GM15510 (cell line): ENCODE results near the gene RPS21.

Experiments used
- POLR2A ChIP-seq: IDR thresholded peaks from 3 replicates; pipeline ENCODE4 v1.6.1; 2011; ENCODE audit warnings: borderline replicate concordance; ENCODE audit not compliant: insufficient read length; ENCODE audit errors: extremely low read depth

The RPS21 gene

DNA sequence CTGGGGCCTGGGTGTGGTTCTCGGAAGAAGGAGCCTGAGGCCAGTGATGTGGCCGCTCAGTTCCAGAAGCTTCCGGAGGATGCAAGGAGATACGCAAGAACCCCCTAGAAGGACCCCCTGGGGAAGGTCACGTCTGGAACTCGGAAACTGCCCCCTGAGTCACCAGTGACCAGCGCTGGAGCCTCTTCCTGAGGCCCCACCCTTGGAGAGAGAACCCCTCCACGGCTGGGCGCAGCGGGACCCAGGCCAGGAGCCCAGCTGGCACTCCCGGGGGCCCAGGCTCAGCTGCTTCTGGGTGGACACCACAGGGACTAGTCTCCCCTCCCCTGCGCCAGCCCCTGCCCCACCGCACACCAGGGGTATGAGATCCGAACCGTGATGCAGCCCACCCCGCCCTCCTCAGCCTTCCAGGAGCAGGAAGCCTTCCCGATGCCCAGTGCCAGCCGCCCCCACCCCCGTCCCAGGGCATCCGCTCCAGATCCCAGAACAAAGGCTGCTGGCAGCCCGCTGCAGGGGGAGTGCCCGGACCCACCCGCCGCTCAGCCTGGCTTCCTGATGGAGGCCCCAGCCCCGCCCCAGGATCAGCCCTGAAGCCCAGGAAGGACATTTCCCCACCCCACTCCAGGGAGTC lies 27.3 kb upstream of the RPS21 start:
- TF ChIP-seq POLR2A: no peak

DNA sequence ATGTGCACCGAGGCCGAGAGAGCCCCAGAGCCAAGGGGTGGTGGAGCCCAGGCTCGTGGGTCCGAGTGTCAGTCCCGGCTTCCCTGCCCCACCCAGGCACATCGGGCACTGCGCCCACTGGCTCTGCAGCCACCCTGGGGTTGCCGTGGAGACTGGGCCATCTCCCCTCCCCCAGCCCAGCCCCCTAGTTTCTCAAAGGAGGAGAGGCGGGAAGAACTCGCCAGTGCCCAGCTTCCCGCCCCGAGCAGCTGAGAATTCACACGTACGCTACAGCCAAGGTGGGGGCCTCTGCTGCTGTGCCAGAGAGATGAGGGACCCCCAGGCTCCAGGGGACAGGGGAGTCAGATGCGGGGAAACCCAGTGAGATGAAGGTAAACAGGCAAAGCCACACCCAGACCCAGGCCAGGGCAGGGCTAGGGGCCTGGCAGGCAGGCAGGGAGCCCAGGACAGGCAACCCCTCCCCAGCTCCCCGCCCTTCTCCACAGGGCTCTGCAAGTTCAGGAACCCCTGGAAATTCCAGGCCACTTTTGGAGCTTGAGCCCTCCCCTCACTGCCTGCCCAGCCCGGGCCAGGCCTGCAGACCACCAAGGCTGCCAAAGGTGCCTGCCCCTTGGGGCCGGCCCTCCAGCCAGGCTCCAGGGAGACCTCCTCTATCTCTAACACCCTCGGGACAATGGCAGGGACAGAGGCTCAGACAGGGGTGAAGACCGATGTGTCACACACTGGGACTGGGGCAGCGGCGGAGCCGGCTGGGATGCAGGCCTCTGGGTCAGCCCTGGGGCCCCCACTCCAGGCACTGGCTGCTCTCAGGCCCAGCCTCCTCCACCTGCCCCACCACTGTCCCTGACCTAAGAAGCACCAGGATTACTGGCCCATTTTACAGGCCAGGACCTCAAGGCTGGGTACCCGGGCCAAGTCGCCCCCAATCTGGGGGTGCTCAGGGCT lies 25.8 kb upstream of the RPS21 start:
- TF ChIP-seq POLR2A: no peak

DNA sequence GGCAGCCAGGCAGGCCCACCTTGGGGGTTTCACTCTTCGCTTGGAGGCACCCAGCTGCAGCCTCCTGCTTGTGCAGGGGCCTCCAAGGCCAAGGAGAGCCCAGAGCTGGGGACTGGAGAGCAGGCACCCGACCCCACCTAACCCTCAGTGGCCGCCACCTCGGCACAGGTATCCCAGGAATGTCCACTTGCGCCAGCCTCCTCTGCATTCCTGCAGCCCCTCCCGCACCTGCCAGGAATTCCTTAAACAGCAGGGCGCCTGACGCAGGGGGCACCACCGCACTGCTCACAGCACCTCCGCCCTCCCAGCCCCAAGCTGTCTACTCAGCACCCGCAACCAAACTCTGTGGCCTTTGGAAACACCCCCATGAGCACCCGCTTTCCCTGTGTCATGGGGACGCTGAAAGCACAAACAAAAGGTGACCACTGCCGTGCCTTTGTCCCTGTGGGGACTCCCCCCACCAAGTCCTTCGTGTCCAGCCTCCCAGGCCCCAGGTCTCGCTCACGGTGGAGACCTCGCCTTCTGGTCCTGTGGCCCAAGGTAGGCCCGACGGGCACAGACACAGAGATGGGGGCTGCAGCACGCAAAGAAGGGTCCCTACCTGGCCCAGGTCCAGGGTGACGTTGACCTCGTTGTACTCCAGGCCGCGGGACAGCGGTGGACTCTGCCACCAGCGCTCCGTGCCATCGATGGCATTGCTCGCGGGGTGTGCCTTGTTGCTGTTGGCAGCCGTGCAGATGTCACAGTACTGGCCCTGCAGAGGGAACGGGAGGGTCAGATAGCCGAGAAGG lies 24.9 kb upstream of the RPS21 start:
- TF ChIP-seq POLR2A: no peak

DNA sequence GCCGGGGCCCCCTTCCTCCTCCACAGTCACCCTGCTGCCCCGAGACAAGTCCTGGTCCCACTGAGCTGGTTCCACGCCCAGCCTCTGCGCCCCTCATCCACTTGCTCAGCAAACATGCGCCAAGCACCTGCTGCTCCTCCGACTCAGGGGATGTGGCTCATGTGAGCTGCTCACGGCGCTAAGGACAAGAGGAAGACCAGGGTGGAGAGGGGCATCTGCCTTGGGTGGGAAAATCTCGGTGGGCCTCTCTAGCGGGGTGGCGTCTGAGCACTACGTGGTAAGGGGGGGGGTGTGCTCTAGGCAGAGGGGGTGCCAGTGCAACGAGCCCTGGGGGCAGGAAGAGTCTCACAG lies 24.3 kb upstream of the RPS21 start:
- TF ChIP-seq POLR2A: no peak

DNA sequence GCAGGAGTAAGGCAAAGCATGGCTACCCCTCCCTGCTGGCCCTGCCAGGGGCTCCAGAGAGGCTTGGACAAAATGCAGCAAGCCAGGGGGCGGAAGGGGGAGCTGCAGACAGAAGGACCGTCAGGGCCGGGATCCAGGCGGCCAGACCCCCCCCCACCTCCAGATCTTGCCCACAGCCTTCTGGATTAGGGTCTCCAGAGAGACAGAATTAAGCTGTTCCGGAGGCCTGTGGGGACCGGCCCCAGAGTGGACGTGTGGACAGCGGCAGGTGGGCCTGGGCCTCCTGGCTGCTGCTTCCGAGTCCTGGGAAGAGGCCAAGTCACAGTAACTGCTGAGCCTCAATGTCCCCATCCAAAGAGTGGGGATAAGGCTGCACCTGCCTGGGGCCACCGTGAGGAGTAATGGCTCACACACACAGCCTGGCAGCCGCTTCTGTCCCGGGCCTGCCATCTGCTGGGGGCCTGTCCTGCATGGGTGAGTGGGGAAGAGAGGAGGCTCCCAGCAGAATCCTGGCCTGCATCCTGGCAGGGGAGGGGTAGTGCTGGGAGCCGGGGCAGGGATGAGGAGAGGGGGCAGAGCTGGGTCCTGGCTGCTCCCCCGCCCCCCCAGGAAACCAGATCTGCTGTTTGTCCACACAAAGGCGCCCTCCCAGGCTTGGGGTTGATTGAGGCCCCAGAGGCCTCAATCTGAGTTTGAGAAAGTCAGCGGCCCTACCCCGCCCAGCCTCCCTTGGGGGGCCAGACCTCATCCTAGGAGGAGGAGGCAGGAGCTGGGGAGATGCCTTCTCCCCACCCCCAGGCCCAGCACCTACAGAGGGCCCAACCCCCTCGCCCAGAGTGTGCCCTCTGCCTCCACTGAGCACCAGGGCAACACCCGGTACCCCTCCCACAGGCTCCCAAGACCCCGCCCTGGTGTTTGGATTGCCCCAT lies 23.6 kb upstream of the RPS21 start:
- TF ChIP-seq POLR2A: no peak

DNA sequence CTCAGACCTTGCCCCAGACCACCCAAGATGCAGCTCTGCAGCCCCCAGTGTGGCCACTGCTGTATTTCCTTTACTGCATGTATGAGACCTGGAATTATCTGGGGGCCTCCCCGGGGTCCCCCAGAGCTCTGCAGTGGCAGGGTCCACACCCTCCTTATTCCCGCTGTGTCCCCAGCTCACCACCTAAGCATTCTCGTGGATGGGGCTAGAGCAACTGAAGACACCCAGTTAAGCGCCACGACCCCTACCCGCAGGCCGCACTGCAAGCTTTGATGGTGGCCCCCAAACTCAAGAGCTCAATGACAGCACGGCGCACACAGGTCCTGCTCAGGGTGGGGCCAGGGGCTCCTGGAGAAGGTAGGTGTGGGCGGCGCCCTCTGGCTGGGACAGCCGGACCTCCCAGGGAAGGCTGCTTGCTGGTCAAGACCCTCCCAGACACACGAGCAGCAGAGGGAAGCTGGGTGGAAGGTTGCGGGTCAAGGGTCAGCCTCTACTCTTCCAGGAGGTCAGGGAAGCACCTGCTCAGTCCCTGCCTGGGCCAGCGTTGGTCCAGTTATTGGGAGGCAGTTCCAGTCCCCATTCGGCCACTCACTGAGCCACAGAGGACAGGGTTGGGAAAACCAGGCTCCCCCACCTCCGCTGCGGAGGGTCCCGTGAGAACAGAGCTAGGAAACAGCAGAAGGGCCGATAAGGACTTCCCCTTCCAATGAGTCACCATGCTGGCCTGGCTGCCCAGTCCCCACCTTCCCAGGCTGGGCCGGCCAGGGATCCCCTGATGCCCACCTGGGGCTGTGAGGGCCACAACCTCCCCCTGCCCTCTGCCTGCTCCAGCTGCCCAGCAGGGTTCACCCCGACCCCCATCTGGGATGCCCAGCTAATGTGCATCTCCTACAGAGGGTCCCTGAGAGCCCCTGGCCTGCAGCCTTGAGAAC lies 22.7 kb upstream of the RPS21 start:
- no peak for TF ChIP-seq POLR2A

DNA sequence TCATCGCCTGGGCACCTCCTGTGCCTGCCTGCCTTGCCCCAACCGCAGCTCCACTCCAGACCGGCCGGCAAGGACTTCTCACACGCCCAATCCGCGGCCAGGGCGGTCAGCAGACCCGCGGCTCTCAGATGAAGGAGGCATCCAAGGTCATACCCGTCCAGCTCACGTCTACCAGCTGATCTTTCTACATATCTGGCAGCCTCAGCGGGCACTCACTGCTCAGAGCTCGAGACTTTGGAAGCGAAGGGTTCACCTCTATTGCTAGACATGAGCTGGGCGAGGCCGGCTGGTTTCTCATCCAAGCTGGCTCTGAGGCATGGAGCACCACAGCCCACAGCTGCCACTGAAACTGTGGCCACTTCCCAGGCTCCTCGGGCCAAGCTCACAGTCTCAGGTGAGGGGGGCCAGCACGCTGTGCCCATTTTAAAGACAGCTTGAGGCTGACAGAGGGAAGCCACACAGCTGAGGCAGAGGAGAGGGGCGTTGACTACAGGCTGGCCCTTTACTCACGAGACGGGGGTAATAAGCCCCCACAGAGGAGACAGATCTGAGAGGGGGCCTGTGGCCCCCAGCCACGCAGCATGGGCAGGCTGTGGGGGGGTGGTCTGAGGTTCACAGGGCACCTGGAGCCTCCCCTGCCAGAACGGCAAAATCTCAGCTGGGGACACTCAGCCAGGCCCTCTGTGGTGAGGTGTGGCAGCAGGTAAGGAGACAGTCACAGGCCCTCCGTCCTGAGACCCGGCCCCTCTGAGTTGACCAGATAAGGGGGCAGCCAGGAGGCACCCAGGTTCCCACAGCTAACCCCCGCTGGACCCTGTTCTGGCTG lies 21.8 kb upstream of the RPS21 start:
- TF ChIP-seq POLR2A: no peak

DNA sequence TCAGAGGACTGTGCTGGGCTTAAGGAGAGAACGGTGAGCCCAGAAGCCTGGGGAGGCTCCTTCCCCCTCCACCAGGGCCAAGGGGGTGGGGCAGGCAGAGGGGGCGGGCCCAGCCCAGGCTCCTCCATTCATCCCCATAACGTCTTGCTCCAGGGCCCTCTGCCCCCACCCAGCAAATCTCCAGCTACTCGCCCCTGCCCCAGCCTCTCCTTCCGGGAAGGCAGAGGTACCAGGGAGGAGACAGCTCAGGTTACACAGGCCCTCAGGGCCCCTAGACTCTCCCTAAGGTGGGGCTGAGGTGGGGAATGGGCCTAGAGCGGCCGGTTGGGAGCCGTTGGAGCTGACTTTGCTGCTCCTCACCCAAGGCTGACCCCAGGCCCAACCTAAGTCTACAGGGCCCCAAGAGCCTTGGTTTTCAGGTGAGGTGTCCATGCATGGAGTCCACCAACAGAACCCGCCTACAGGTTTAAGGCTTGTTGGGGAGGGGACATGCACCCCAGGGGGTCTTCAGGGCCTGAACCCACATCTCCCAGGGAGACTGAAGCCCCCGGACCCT lies 21.0 kb upstream of the RPS21 start:
- no peak for TF ChIP-seq POLR2A

DNA sequence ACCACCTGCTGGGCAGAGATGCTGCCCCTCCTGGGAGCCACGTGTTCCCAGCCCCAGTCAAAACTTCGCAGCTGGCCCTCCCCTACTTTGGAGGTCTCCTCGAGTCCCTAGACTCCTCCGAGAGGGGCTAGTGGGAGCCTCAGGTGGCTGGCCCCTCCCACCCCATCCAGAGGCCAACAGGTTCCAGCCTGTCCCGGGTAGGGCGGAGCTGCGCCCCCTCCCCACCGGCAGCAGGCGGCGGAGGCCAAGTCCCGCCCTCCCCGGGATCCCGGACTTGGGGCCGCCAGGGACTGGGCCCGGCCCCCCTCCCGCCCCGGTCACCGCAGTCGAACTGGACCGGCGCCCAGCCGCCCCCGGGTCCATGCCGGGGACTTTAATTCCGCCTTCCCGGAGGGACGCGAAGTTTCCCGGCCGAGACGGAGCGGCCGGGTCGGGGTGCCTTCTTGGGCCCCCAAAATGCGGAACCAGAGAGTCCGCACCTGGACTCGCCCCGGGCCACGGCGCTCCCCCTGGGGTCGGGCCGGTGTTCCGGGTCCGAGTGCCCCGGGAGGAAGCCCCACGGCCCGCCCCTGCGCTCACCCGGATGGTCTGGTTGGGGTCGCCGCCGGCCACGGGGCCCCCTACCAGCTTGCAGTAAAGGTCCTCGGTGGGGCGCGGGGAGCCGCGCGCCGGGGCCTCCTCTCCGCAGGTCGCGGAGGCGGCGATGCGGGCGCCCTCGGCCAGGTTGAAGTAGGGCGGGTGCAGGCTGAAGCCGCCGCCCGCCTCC lies 20.4 kb upstream of the RPS21 start:
- TF ChIP-seq POLR2A: no peak

DNA sequence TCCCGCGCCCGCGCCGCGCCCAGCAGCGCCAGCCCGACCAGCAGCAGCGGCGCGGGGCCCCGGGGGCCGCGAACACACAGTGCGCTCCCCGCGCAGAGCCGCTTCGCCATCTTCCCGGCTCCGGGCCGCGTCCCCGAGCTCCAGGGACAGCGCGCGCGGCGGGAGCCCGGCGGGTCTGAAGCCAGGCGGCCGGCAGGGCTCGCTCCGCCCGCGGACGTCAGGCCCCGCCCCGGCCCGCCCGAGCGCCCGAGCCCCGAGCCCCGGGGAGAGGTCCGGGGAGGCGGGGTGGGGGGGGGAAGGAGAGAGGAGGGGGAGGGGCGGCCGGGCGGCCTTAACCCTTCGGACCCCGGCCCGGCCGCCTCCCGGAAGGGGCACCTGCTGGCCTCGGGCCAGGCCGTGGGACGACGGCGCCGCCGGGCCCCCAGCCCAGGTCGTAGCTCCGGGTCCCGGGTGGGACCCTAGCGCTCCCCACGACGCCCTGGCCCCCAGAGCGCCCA lies 19.7 kb upstream of the RPS21 start, which contains the start of gene LAMA5:
TSS of gene LAMA5 (minus strand) at position 177 of the 497 bp plus-strand sequence. CDS start at position 110, 67 bp downstream.
- TF ChIP-seq POLR2A: peak; percentile 45

DNA sequence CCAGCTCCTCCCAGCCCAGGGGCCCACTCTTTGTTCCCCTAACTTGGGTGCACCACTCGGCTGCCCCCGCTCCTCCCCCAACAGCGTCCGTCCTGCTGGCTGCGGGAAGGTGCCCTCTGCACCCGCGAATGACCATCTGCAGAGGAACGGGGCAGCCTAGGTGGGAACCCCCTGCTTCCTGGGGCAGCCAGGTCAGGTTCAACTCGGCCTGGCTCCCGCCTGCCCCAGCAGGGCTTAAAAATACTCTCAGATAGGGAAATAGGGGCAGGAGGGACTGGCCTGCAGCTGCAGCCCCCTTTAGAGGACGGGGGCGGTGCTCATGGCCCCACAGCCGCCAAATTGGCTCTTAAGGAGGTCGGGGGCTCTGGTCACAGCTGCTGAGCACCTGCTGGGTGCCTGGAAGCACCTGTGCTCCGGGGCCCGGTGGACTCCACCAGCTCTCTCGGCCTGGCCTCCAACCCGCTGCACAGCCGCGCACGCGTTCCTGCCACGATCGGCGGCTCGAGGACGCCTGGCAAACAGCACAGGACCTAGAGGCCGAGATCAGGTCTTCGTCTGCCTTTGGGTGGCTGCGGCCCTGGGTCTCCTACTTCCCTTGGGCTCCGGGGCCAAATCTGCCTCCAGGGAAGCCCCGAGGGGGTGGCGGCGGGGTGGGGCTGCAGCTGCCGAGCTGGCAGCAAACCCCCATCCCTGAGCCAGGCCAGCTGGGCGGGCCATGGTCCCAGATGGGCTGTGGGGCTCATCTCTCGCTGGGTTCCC lies 19.1 kb upstream of the RPS21 start:
- TF ChIP-seq POLR2A: no peak
